Activated CD4-positive, alpha-beta T cell treated with anti-CD3 and anti-CD28 coated beads, Interleukin-2, amount 10 ng/mL, durations not matched to agents 7 days and 5 days (primary cell): ENCODE measurements around the gene TCF25. TPM values are rescaled to one million over a fixed set of nuclear protein-coding genes. Genes with fewer than 3 reads are reported as not detected.
"Not testable (repeated sequence)": the region's sequence is repeated elsewhere in the genome, so short reads cannot be mapped to it uniquely, and the experiment has no call there.

ENCODE experiments used
- CTCF ChIA-PET: fragments of 350-600 bp; sonication (Branson Sonifier 250); formaldehyde crosslinking; loops from one replicate; lab custom pipeline; 2021; ENCODE audit warnings: antibody characterized with exemption; lab: Charles Lee
- POLR2A ChIA-PET: fragments of 350-600 bp; sonication (Branson Sonifier 250); formaldehyde crosslinking; loops from one replicate; lab custom pipeline; 2021; ENCODE audit warnings: antibody characterized with exemption; lab: Charles Lee
- DNase-seq: peaks from one replicate; pipeline ENCODE4 v3.0.0-alpha.2; 2020
- H3K27ac Mint-ChIP-seq: one replicate; pipeline ENCODE4 v1.8.0; 2021; ENCODE audit warnings: mild to moderate bottlenecking, moderate library complexity, mixed read lengths
- H3K27me3 Mint-ChIP-seq: one replicate; pipeline ENCODE4 v1.8.0; 2021; ENCODE audit warnings: mixed read lengths
- H3K36me3 Mint-ChIP-seq: one replicate; pipeline ENCODE4 v1.8.0; 2021; ENCODE audit warnings: low read depth, mixed read lengths
- H3K4me1 Mint-ChIP-seq: one replicate; pipeline ENCODE4 v1.8.0; 2021; ENCODE audit warnings: mixed read lengths
- H3K4me3 Mint-ChIP-seq: one replicate; pipeline ENCODE4 v1.8.0; 2021; ENCODE audit warnings: mild to moderate bottlenecking, moderate library complexity, mixed read lengths
- H3K9me3 Mint-ChIP-seq: one replicate; pipeline ENCODE4 v1.8.0; 2021; ENCODE audit warnings: mixed read lengths
- total RNA-seq, 2 experiments: library from RNA; stranded (reverse); gene quantifications; one replicate each; pipeline ENCODE4 v1.2.3, GENCODE V29; 2021

Gene TCF25, protein sequence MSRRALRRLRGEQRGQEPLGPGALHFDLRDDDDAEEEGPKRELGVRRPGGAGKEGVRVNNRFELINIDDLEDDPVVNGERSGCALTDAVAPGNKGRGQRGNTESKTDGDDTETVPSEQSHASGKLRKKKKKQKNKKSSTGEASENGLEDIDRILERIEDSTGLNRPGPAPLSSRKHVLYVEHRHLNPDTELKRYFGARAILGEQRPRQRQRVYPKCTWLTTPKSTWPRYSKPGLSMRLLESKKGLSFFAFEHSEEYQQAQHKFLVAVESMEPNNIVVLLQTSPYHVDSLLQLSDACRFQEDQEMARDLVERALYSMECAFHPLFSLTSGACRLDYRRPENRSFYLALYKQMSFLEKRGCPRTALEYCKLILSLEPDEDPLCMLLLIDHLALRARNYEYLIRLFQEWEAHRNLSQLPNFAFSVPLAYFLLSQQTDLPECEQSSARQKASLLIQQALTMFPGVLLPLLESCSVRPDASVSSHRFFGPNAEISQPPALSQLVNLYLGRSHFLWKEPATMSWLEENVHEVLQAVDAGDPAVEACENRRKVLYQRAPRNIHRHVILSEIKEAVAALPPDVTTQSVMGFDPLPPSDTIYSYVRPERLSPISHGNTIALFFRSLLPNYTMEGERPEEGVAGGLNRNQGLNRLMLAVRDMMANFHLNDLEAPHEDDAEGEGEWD
- total RNA-seq: 100 to 1,000 TPM; 148 to 168 TPM

DNA sequence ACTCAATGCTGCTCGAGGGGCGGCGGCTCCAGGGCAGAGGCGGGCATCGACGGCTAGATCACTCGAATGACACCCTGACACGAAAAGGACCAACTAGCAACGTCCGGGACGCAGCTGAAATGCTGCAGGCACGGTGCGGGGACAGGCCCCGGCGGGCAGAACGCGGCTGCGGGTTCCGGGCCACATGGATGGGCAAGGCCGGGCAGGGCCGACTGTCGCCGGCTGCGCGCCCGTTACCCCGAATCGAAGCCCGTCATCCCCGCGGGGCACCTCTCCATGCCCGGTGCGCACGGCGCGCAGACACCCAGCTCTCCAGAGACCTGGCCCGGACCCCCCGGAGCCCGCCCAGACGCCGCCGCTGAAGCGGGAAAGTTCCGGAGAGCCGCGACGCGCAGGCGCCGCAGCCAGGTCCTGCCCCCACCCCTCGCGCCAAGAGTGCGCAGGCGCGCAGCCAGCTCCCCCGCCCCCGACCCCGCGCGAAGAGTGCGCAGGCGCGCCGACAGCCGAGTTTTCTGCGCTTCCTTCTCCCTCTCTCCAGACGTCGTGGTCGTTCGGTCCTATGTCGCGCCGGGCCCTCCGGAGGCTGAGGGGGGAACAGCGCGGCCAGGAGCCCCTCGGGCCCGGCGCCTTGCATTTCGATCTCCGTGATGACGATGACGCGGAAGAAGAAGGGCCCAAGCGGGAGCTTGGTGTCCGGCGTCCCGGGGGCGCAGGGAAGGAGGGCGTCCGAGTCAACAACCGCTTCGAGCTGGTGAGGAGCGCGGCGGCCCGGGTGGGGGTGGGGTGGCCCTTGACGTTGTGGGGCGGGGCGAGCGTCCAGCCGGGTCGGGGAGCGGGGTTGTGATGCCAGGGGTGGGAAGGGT, at the start of gene TCF25:
TCF25 (plus strand) TSS at position 484 of the 863 bp plus-strand sequence; CDS start at position 560, 76 bp downstream.
- DNase-seq: peak; percentile 84
- peak within 1 kb of the TSS; percentile 90 for H3K4me3 Mint-ChIP-seq
- ChIA-PET POLR2A (interaction anchor here (0.7 to 1.0 kb wide), 2 partner anchors 9 to 37 kb away, joined by 3 read pairs; no protein-coding TSS in a partner anchor), CTCF (interaction anchor here (0.7 to 1.6 kb wide), 7 partner anchors 10 to 174 kb away, joined by 3 to 10 read pairs (median 4); partner anchors contain the start of gene TUBB3)
- H3K27ac Mint-ChIP-seq: peak within 1 kb of the TSS; percentile 98
- peaks cover 7% of the 10 kb centered on the region for H3K9me3 Mint-ChIP-seq
- no peaks in the 10 kb centered on the region for H3K27me3 Mint-ChIP-seq
- peaks cover 17% of the 10 kb centered on the region for H3K4me1 Mint-ChIP-seq
- H3K36me3 Mint-ChIP-seq: peaks cover 27% of the 10 kb centered on the region

GRCh38 chr16:89823824-89824148, 49.6 kb upstream of the TCF25 start:
- CTCF ChIA-PET: interaction anchor here (0.5 to 1.0 kb wide), 2 partner anchors 37 to 38 kb away, joined by 3 to 5 read pairs; no protein-coding TSS in a partner anchor

DNA sequence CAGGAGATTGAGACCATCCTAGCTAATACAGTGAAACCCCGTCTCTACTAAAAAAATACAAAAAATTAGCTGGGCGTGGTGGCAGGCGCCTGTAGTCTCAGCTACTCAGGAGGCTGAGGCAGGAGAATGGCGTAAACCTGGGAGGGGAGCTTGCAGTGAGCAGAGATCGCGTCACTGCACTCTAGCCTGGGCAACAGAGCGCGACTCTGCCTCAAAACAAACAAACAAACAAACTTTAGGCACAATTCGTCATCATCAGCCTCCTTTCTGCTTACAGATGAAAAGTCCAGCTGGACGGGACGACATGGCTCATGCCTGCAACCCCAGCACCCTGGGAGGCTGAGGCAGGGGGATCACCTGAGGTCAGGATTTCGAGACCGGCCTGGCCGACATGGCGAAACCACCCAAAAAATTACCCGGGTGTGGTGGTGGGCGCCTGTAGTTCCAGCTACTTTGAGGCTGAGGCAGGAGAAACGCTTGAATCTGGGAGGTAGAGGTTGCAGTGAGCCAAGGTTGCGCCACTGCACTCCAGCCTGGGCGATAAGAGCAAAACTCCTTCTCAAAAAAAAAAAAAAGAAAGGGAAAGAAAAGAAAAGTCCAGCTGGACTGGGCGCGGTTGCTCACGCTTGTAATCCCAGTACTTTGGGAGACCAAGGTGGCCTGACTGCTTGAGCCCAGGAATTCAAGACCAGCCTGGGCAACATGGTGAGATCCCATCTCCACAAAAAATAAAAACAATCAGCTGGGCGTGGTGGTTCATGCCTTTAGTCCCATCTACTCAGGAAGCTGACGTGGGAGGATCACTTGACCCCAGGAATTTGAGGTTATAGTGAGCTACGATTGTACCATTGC, 46.6 kb upstream of the TCF25 start:
- DNase-seq: no peak
- CTCF ChIA-PET: interaction anchor here (0.6 to 1.9 kb wide), 5 partner anchors 11 to 109 kb away, joined by 3 to 10 read pairs (median 3); no protein-coding TSS in a partner anchor
- Mint-ChIP-seq H3K27ac (no peak overlapping the region), H3K36me3 (no peaks in the 10 kb centered on the region), H3K9me3 (no peaks in the 10 kb centered on the region), H3K4me3 (peak overlapping the region; percentile 4), H3K27me3 (peaks cover 20% of the 10 kb centered on the region), H3K4me1 (peaks cover 6% of the 10 kb centered on the region)
- POLR2A ChIA-PET: no interaction called here

More at GRCh38 chr16:89823824-89824148, 49.6 kb upstream of the TCF25 start:
- H3K4me3 Mint-ChIP-seq, H3K36me3 Mint-ChIP-seq, H3K27ac Mint-ChIP-seq, H3K9me3 Mint-ChIP-seq, H3K27me3 Mint-ChIP-seq, DNase-seq: not testable (repeated sequence)
- peaks cover 11% of the 10 kb centered on the region for H3K4me1 Mint-ChIP-seq
- POLR2A ChIA-PET: interaction anchor here (0.6 kb wide), 1 partner anchor 98 kb away, joined by 3 read pairs; no protein-coding TSS in a partner anchor

- Mint-ChIP-seq H3K27me3 (peaks cover 20% of the 10 kb centered on the region), H3K9me3 (no peaks in the 10 kb centered on the region), H3K36me3 (no peaks in the 10 kb centered on the region), H3K4me1 (peaks cover 6% of the 10 kb centered on the region), H3K4me3 (peak overlapping the region; percentile 48), H3K27ac (no peak overlapping the region)
- ChIA-PET POLR2A (no interaction called here), CTCF (interaction anchor here (0.6 to 1.9 kb wide), 5 partner anchors 10 to 110 kb away, joined by 3 to 10 read pairs (median 4); no protein-coding TSS in a partner anchor)
- no peak for DNase-seq
Measured at GRCh38 chr16:89827383-89828198, 45.8 kb upstream of the TCF25 start.

- peaks cover 20% of the 10 kb centered on the region for H3K27me3 Mint-ChIP-seq
- DNase-seq: peak; percentile 75
- H3K4me3 Mint-ChIP-seq: peak within 1 kb of the TSS; percentile 60
- CTCF ChIA-PET: interaction anchor here (0.6 to 1.9 kb wide), 4 partner anchors 9 to 128 kb away, joined by 4 to 10 read pairs (median 4); no protein-coding TSS in a partner anchor
- no peaks in the 10 kb centered on the region for H3K36me3 Mint-ChIP-seq
- no peak within 1 kb of the TSS for H3K27ac Mint-ChIP-seq
- POLR2A ChIA-PET: interaction anchor here (0.6 kb wide), 1 partner anchor 26 kb away, joined by 4 read pairs; no protein-coding TSS in a partner anchor
- H3K9me3 Mint-ChIP-seq: no peaks in the 10 kb centered on the region
- peaks cover 6% of the 10 kb centered on the region for H3K4me1 Mint-ChIP-seq
Measured at GRCh38 chr16:89828199-89828869, 45.1 kb upstream of the TCF25 start, which contains the start of gene SPIRE2. TSS of gene SPIRE2 (plus strand) at chr16:89828475. CDS start at chr16:89828551, 76 bp downstream.

DNA sequence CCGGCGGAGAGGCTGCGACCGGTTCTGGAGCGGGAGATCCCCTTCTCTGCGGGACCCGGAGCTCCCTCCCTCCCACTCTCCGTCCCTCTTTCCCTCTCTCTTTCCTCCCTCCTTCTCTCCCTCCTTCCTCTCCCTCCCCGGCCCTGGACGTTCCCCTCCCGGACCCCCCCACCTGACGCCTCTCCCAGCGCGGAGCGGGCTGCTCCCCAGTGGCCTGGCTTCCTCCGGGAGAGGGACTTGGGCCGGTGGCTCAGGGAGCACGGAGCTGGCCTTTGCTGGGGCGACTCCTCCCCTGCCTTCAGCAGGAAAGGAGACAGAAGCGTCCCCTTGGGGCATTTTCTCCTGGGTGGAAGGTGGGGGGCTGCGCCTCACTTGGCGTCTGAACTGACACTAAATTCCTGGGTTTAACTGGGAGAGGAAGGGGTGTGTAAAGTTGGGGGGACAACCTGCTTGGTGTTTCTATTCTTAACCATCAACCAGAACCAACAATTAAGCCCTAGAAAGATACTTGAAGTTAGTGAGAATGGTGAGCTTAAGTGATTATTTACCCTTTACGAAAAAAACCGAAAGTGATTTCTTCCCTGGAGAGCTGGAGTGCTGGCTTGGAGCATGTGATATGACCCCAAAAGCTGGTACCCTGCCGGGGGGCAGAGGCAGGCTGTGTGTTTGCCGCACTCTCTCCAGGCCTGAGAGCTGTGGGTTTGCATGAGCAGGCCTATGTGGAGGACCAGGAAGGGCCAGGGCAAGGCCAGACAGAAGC, 44.3 kb upstream of the TCF25 start:
- no peak overlapping the region for H3K27ac Mint-ChIP-seq
- H3K9me3 Mint-ChIP-seq: peaks cover 1% of the 10 kb centered on the region
- H3K36me3 Mint-ChIP-seq: no peaks in the 10 kb centered on the region
- ChIA-PET CTCF (interaction anchor here (0.6 to 1.6 kb wide), 3 partner anchors 9 to 129 kb away, joined by 4 read pairs; no protein-coding TSS in a partner anchor), POLR2A (interaction anchor here (0.6 to 0.8 kb wide), 2 partner anchors 9 to 27 kb away, joined by 3 to 4 read pairs; no protein-coding TSS in a partner anchor)
- peaks cover 20% of the 10 kb centered on the region for H3K27me3 Mint-ChIP-seq
- H3K4me1 Mint-ChIP-seq: peaks cover 6% of the 10 kb centered on the region
- peak overlapping the region; percentile 60 for H3K4me3 Mint-ChIP-seq
- DNase-seq: no peak

DNA sequence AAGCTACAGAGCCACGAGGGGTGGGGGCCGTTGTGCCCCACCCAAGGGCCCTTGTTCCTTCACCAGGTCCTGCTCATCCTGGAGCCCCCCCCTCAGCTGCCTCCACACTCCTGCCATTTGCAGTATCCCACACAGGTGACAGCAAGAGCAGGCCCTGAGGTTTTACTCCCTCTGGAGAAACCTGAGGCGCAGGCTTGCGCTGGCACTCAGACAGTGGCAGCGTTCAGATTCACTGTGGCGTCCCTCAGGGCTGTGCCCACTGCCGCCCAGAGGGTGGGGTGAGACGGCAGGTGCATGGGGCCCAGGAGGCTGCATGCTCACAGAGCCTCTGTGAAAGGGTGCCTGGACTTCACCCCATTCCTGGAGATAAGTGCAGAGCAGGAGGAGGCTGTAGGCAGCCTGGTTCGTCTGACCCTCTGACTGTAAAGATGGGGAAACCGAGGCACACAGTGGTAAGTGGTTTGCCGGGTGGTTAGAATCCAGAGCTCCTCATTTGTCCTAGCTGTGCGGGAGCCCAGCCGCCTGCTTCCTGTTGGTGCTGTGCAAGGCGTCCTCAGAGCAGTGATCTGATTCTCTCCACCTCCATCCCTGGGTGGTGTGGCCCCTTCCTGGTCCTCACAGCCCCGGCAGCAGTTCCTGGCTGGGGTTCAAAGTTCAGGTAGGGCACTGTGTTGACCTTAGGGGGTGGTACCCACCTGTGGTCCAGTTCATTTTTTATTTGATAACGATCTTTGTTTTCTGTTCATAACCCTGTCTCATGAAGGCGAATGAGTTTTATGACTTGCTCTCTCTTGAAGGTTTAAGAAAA, 43.6 kb upstream of the TCF25 start:
- CTCF ChIA-PET: interaction anchor here (1.5 to 1.6 kb wide), 2 partner anchors 8 to 129 kb away, joined by 4 read pairs; no protein-coding TSS in a partner anchor
- Mint-ChIP-seq H3K9me3 (peaks cover 9% of the 10 kb centered on the region), H3K36me3 (no peaks in the 10 kb centered on the region), H3K4me3 (no peak overlapping the region), H3K4me1 (peaks cover 6% of the 10 kb centered on the region), H3K27ac (no peak overlapping the region), H3K27me3 (peaks cover 20% of the 10 kb centered on the region)
- POLR2A ChIA-PET: interaction anchor here (0.6 to 0.8 kb wide), 2 partner anchors 8 to 33 kb away, joined by 3 read pairs; no protein-coding TSS in a partner anchor
- DNase-seq: no peak

DNA sequence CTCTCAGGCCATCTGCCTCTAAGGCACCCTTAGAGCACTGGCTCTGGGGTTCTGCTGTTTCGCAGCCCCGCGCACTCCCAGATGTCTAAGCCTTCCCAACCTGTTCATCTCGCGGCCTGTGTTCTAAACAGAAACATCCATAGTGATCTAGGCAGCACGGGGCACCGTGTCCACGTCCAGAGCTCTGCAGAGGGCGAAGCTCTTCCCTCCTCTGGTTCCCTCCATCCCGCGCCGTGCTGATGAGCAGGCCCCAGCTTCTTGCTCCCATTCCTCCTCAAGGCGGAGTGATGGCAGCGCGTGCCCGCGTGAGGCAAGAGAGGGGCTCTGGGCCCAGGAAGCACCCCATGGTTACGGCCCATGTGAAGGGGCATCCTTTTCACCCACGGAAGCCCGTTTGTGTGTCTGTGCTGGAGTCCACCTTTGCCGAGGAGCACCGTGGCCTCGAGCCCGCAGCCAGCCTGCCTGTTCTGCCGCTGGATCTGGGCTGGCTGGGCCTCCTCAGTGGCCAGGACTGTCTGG, 41.5 kb upstream of the TCF25 start:
- Mint-ChIP-seq H3K27me3 (peaks cover 19% of the 10 kb centered on the region), H3K4me3 (no peak overlapping the region), H3K9me3 (peaks cover 19% of the 10 kb centered on the region), H3K36me3 (no peaks in the 10 kb centered on the region), H3K27ac (no peak overlapping the region), H3K4me1 (peaks cover 6% of the 10 kb centered on the region)
- ChIA-PET POLR2A (no interaction called here), CTCF (interaction anchor here (1.1 kb wide), 1 partner anchor 48 kb away, joined by 3 read pairs; no protein-coding TSS in a partner anchor)
- DNase-seq: no peak
